GM18909 (cell line): Measurements from ENCODE around the gene MSH3.
A peak's percentile ranks its signal among the peaks of the same experiment; 100 is the strongest.
"Not testable (repeated sequence)": the region's sequence is repeated elsewhere in the genome, so short reads cannot be mapped to it uniquely, and the experiment has no call there.

ENCODE experiments used
- ATAC-seq: cut with Tn5 transposase; IDR thresholded peaks from one replicate; pipeline ENCODE4 v1.9.1; 2021; ENCODE audit warnings: mild to moderate bottlenecking; ENCODE audit not compliant: unreplicated experiment, poor library complexity

The MSH3 gene

GRCh38 chr5:80837679-80838078 lies 183.2 kb downstream of the MSH3 start:
- ATAC-seq = peak; percentile 92

- ATAC-seq = not testable (repeated sequence)
These were observed 186.8 kb downstream of the MSH3 start for GRCh38 chr5:80841026-80841797.

GRCh38 chr5:80846422-80846821 lies 192.0 kb downstream of the MSH3 start:
- not testable (repeated sequence) for ATAC-seq

GRCh38 chr5:80850168-80850567 lies 195.7 kb downstream of the MSH3 start:
- not testable (repeated sequence) for ATAC-seq

- no peak for ATAC-seq
These were observed 198.1 kb downstream of the MSH3 start for GRCh38 chr5:80852331-80853245.

GRCh38 chr5:80853413-80853812 lies 199.0 kb downstream of the MSH3 start:
- ATAC-seq = no peak

GRCh38 chr5:80854583-80854982 lies 200.1 kb downstream of the MSH3 start:
- no peak for ATAC-seq

- no peak for ATAC-seq
These were observed 206.6 kb downstream of the MSH3 start for GRCh38 chr5:80860924-80861613.

GRCh38 chr5:80863708-80864107 lies 209.3 kb downstream of the MSH3 start:
- ATAC-seq = no peak

GRCh38 chr5:80864109-80864508 lies 209.7 kb downstream of the MSH3 start:
- no peak for ATAC-seq

GRCh38 chr5:80864706-80865435 lies 210.4 kb downstream of the MSH3 start:
- ATAC-seq = peak; percentile 62

- no peak for ATAC-seq
These were observed 211.1 kb downstream of the MSH3 start for GRCh38 chr5:80865551-80865950.

- ATAC-seq = no peak
These were observed 211.9 kb downstream of the MSH3 start for GRCh38 chr5:80866371-80866770.

GRCh38 chr5:80867233-80867632 lies 212.8 kb downstream of the MSH3 start:
- no peak for ATAC-seq

GRCh38 chr5:80870442-80870841 lies 216.0 kb downstream of the MSH3 start:
- no peak for ATAC-seq

- ATAC-seq = no peak
These were observed 217.1 kb downstream of the MSH3 start for GRCh38 chr5:80871541-80871961.

GRCh38 chr5:80874162-80874561 lies 219.7 kb downstream of the MSH3 start:
- no peak for ATAC-seq

GRCh38 chr5:80877592-80877991 lies 223.1 kb downstream of the MSH3 start:
- no peak for ATAC-seq

- ATAC-seq = no peak
These were observed 227.3 kb downstream of the MSH3 start for GRCh38 chr5:80881726-80882125.

GRCh38 chr5:80883390-80883789 lies 228.9 kb downstream of the MSH3 start:
- not testable (repeated sequence) for ATAC-seq
